Esophagus (tissue), 2 donors: ENCODE data around the gene TTLL8. TPM values are rescaled to one million over a fixed set of nuclear protein-coding genes. Genes with fewer than 3 reads are reported as not detected.

ENCODE experiments used
- H3K27ac ChIP-seq, 2 donors: one replicate each; pipeline ENCODE4 v1.5.1; 2013; ENCODE audit warnings: low read depth in 2 of 2, mild to moderate bottlenecking in 2 of 2, inconsistent platforms in 1 of 2, low read length in 1 of 2, moderate library complexity in 1 of 2
- H3K27me3 ChIP-seq, 2 donors: one replicate each; pipeline ENCODE4 v1.6.1; 2013; ENCODE audit warnings: low read length in 2 of 2, control low read depth in 1 of 2, mild to moderate bottlenecking in 1 of 2; ENCODE audit not compliant: insufficient read depth in 2 of 2, control insufficient read depth in 1 of 2
- H3K36me3 ChIP-seq, 2 donors: one replicate each; pipeline ENCODE4 v1.6.1; 2013; ENCODE audit warnings: low read length in 1 of 2; ENCODE audit not compliant: control insufficient read depth in 2 of 2, insufficient read depth in 2 of 2
- H3K4me1 ChIP-seq, 2 donors: one replicate each; pipeline ENCODE4 v1.6.1; 2013; ENCODE audit warnings: low read length in 1 of 2; ENCODE audit not compliant: control insufficient read depth in 2 of 2, insufficient read depth in 2 of 2
- H3K4me3 ChIP-seq, 2 donors: one replicate each; pipeline ENCODE4 v1.5.1; 2013; ENCODE audit warnings: low read length in 2 of 2, mild to moderate bottlenecking in 2 of 2, low read depth in 1 of 2, moderate library complexity in 1 of 2
- H3K9me3 ChIP-seq, 2 donors: one replicate each; pipeline ENCODE4 v1.6.1; 2013; ENCODE audit warnings: mild to moderate bottlenecking in 2 of 2, low read depth in 1 of 2, low read length in 1 of 2, moderate library complexity in 1 of 2; ENCODE audit not compliant: control insufficient read depth in 2 of 2, insufficient read depth in 1 of 2
- WGBS, 2 donors: extraction: QIAGEN DNeasy Blood & Tissue Kit; methylation state at CpG; one replicate each; pipeline ENCODE4 v1.1.7; 2013; 5-methylcytosine and 5-hydroxymethylcytosine counted together
- polyA plus RNA-seq, 2 donors: library from polyadenylated mRNA; stranded (reverse); fragments of 200-250 nt; gene quantifications; one replicate each; pipeline ENCODE4 v1.2.3, GENCODE V29; 2013
- donor health status: healthy with polysubstance abuse.
- donor health status: Bipolar disorder and iron deficiency.

Gene TTLL8
- polyA plus RNA-seq, 2 donors: not detected

- H3K27me3 ChIP-seq: no peaks in the 10 kb centered on the region
- H3K4me1 ChIP-seq: peaks cover 3 to 4% of the 10 kb centered on the region in 2 donors
- H3K36me3 ChIP-seq: no peaks in the 10 kb centered on the region
- H3K27ac ChIP-seq: no peak overlapping the region
- peaks cover 0 to 4% of the 10 kb centered on the region in 2 donors for H3K9me3 ChIP-seq
- WGBS, 2 donors: 43 to 46% methylated on average over 41 of the region's 41 CpGs
- H3K4me3 ChIP-seq: no peak overlapping the region
Measured at GRCh38 chr22:49999946-50000586, 58.0 kb downstream of the TTLL8 start.

DNA sequence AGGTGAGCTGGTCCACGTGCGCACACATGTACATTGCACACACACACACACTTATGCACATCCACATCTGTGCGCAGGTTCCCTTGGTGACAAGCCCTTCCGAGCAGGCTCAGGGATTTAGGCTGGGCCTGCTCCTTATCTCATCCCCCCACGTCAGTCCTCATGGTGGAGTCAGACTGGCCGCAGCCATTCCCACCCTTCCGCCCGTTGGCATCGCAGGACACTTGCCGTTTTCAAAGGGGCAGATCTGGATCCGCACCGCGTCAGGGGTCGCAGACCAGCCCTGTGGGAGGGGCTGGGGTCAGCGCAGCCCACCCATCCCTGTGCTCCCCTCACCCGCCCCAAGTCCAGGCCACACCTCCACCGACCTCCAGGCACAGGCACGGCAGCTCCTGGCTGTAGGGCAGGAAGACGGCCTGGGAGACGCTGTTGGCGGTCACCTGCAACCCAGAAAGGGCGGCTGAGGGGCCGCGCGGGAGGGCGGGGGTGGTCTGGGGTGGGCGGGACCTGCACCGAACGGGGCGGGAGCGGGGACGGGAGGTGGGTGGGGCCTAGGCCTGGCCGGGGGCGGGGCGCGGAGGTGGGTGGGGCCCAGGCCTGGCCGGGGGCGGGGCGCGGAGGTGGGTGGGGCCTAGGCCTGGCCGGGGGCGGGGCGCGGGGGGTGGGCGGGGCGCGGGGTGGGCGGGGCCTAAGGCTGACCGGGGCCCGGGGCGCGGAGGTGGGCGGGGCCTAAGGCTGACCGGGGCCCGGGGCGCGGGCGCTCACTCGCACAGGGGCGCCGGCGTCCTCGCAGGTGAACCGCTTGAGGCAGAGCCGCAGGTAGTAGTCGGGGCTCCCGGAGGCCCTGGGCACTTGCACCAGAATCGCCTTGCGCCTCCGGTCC lies 58.8 kb downstream of the TTLL8 start:
- H3K4me1 ChIP-seq: peaks cover 3 to 4% of the 10 kb centered on the region in 2 donors
- H3K9me3 ChIP-seq: peaks cover 0 to 4% of the 10 kb centered on the region in 2 donors
- 22 to 24% methylated on average over 37 to 67 of the region's 70 CpGs for WGBS, 2 donors
- H3K27ac ChIP-seq: no peak overlapping the region
- H3K27me3 ChIP-seq: no peaks in the 10 kb centered on the region
- no peaks in the 10 kb centered on the region for H3K36me3 ChIP-seq
- H3K4me3 ChIP-seq: no peak overlapping the region

GRCh38 chr22:49998718-49999062 lies 59.4 kb downstream of the TTLL8 start:
- Histone ChIP-seq H3K9me3 (peaks cover 0 to 4% of the 10 kb centered on the region in 2 donors), H3K27me3 (no peaks in the 10 kb centered on the region), H3K36me3 (no peaks in the 10 kb centered on the region), H3K27ac (no peak overlapping the region), H3K4me3 (no peak overlapping the region), H3K4me1 (peaks cover 3 to 4% of the 10 kb centered on the region in 2 donors)
- WGBS, 2 donors: 87% methylated on average over 14 of the region's 14 CpGs

DNA sequence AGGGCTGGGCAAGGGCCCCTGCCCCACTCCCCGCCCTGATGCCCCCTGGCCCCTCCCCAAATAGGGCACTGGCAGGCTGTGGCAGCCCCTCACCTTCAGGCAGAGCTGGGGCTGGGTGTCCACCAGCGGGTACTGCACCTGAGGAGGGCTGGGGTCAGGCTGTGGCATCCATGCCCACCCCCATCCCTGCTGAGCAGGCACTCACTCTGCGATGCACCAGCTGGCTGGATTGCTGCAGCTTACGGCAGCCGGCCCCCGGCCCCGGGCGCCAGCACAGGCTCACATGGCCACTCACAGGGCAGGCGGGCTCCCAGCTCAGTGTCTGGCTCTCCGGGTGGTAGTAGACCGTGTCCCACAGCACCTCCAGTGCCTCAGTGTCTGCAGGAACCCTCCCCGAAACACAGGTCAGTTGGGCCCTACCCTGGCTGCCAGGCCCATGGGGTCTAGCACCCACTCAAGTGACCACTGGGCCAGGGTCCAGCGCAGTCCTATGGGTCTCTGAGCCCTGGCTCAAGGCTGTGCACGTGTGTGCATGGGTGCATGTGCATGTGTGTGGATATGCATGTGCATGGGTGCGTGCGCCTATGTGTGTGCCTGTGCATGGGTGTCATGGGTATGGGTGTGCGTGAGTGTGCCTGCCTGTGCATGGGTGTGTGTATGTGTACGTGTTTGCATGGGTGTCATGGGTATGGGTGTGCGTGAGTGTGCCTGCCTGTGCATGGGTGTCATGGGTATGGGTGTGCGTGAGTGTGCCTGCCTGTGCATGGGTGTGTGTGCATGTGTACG lies 60.0 kb downstream of the TTLL8 start:
- Histone ChIP-seq H3K4me3 (no peak overlapping the region), H3K9me3 (peaks cover 0 to 4% of the 10 kb centered on the region in 2 donors), H3K27ac (no peak overlapping the region), H3K27me3 (no peaks in the 10 kb centered on the region), H3K36me3 (no peaks in the 10 kb centered on the region), H3K4me1 (peaks cover 3 to 4% of the 10 kb centered on the region in 2 donors)
- 91% methylated on average over 20 to 21 of the region's 21 CpGs for WGBS, 2 donors

DNA sequence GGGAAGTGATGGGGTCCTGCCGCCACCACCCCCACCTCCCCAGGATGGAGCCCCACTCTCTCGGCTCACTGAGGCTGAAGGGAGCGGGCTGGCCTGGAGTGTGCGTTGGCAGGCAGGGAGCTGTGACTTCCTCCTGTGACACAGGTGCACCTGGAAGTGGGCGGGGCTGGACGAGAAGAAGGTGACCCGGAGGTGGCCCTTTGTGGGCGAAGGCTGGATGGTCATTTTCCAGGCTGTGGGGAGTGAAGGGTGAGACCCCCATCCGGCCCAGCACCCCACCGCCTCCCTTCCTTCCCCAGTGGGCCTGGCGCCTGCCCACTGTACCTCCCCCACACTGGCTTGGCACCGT lies 60.9 kb downstream of the TTLL8 start:
- Histone ChIP-seq H3K36me3 (no peaks in the 10 kb centered on the region), H3K4me3 (no peak overlapping the region), H3K9me3 (peaks cover 0 to 4% of the 10 kb centered on the region in 2 donors), H3K27ac (no peak overlapping the region), H3K27me3 (no peaks in the 10 kb centered on the region), H3K4me1 (peaks cover 3 to 4% of the 10 kb centered on the region in 2 donors)
- WGBS, 2 donors: 65 to 74% methylated on average over 11 to 12 of the region's 12 CpGs

DNA sequence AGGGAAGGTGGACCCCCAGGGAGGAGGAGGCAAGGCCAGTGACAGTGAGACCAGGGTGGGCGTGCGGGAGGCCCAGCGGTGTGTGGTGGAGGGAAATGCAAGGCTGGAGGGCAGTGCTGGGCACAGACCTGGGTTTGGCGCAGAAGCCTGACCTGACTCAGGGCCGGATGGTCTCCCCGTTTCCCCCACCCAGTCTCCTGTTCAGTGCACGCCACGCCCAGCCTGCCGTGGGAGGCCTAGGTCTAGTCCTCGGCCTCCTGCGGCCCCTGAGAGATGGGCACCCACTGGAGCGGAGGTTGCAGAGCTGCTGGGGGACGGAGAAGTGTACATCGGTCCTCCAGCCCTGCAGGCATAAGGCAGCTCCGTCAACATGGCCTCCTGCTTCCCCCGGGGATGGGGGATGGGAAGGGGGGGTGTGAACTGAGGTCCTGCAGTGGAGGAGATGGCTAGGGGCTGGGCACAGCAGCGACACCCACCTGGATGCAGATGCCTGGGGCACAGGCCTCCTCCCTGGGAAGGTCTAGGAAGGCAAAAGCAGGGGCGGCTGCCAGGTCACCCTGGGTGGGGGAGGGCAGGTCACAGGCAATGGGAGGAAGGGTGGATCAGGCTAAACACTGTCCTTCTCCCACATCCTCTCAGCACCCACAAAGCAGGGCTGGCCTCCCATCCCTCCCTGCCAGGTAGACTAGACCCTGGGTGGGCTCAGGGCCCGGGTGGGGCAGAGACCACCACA lies 61.4 kb downstream of the TTLL8 start:
- H3K4me1 ChIP-seq: peaks cover 3 to 4% of the 10 kb centered on the region in 2 donors
- no peaks in the 10 kb centered on the region for H3K36me3 ChIP-seq
- no peak overlapping the region for H3K4me3 ChIP-seq
- H3K27me3 ChIP-seq: no peaks in the 10 kb centered on the region
- 82 to 89% methylated on average over 18 to 19 of the region's 19 CpGs for WGBS, 2 donors
- H3K9me3 ChIP-seq: peaks cover 0 to 4% of the 10 kb centered on the region in 2 donors
- H3K27ac ChIP-seq: no peak overlapping the region

GRCh38 chr22:49996119-49996517 lies 62.0 kb downstream of the TTLL8 start:
- Histone ChIP-seq H3K27ac (no peak overlapping the region), H3K27me3 (no peaks in the 10 kb centered on the region), H3K36me3 (no peaks in the 10 kb centered on the region), H3K9me3 (peaks cover 0 to 4% of the 10 kb centered on the region in 2 donors), H3K4me3 (no peak overlapping the region), H3K4me1 (peaks cover 3 to 4% of the 10 kb centered on the region in 2 donors)
- WGBS, 2 donors: 69 to 70% methylated on average over 4 of the region's 4 CpGs

GRCh38 chr22:49995361-49996118 lies 62.6 kb downstream of the TTLL8 start:
- WGBS, 2 donors: 74 to 78% methylated on average over 10 of the region's 10 CpGs
- Histone ChIP-seq H3K4me3 (no peak overlapping the region), H3K4me1 (peaks cover 2 to 4% of the 10 kb centered on the region in 2 donors), H3K27me3 (no peaks in the 10 kb centered on the region), H3K9me3 (peaks cover 0 to 4% of the 10 kb centered on the region in 2 donors), H3K36me3 (no peaks in the 10 kb centered on the region), H3K27ac (no peak overlapping the region)
